ENCODE data around the gene RBFOX2.

RBFOX2 gene

GRCh38 chr22:35785181-35785923 is 243.3 kb downstream of the RBFOX2 start:
- no peaks in the 10 kb centered on the region for H3K36me3 Mint-ChIP-seq
- H3K4me1 Mint-ChIP-seq, result no peaks in the 10 kb centered on the region
- H3K27me3 Mint-ChIP-seq, result peaks cover 10% of the 10 kb centered on the region
- DNase-seq (ENCODE audit: low spot score in 2 of 2) (no peak), ATAC-seq (ENCODE audit: low read depth) (no peak)
- H3K4me3 Mint-ChIP-seq, result no peak overlapping the region
- H3K9me3 Mint-ChIP-seq, result no peaks in the 10 kb centered on the region
- H3K27ac Mint-ChIP-seq, result no peak overlapping the region

- Mint-ChIP-seq H3K27me3 (peaks cover 9% of the 10 kb centered on the region), H3K4me1 (no peaks in the 10 kb centered on the region), H3K4me3 (no peak overlapping the region), H3K27ac (no peak overlapping the region), H3K36me3 (no peaks in the 10 kb centered on the region), H3K9me3 (no peaks in the 10 kb centered on the region)
- ATAC-seq (ENCODE audit: low read depth), result no peak
- no peak for DNase-seq (ENCODE audit: low spot score in 2 of 2)
Observed at GRCh38 chr22:35784633-35785032, 244.0 kb downstream of the RBFOX2 start.

GRCh38 chr22:35783943-35784614 is 244.5 kb downstream of the RBFOX2 start:
- no peak for DNase-seq (ENCODE audit: low spot score in 2 of 2)
- H3K9me3 Mint-ChIP-seq, result no peaks in the 10 kb centered on the region
- H3K27me3 Mint-ChIP-seq, result peaks cover 8% of the 10 kb centered on the region
- no peak overlapping the region for H3K27ac Mint-ChIP-seq
- no peak for ATAC-seq (ENCODE audit: low read depth)
- no peak overlapping the region for H3K4me3 Mint-ChIP-seq
- H3K4me1 Mint-ChIP-seq, result no peaks in the 10 kb centered on the region
- no peaks in the 10 kb centered on the region for H3K36me3 Mint-ChIP-seq

GRCh38 chr22:35782504-35782903 is 246.1 kb downstream of the RBFOX2 start:
- Mint-ChIP-seq H3K27me3 (peaks cover 6% of the 10 kb centered on the region), H3K4me1 (no peaks in the 10 kb centered on the region), H3K36me3 (no peaks in the 10 kb centered on the region), H3K4me3 (no peak overlapping the region), H3K27ac (no peak overlapping the region), H3K9me3 (no peaks in the 10 kb centered on the region)
- DNase-seq (ENCODE audit: low spot score in 2 of 2), result no peak
- ATAC-seq (ENCODE audit: low read depth), result no peak

GRCh38 chr22:35781898-35782297 is 246.7 kb downstream of the RBFOX2 start:
- no peak for DNase-seq (ENCODE audit: low spot score in 2 of 2)
- no peak for ATAC-seq (ENCODE audit: low read depth)
- H3K9me3 Mint-ChIP-seq, result no peaks in the 10 kb centered on the region
- peaks cover 6% of the 10 kb centered on the region for H3K27me3 Mint-ChIP-seq
- no peak overlapping the region for H3K27ac Mint-ChIP-seq
- no peaks in the 10 kb centered on the region for H3K4me1 Mint-ChIP-seq
- no peaks in the 10 kb centered on the region for H3K36me3 Mint-ChIP-seq
- H3K4me3 Mint-ChIP-seq, result no peak overlapping the region

GRCh38 chr22:35777335-35777975 is 251.2 kb downstream of the RBFOX2 start:
- no peak overlapping the region for H3K4me3 Mint-ChIP-seq
- DNase-seq (ENCODE audit: low spot score in 2 of 2) (no peak), ATAC-seq (ENCODE audit: low read depth) (no peak)
- H3K9me3 Mint-ChIP-seq, result no peaks in the 10 kb centered on the region
- no peaks in the 10 kb centered on the region for H3K36me3 Mint-ChIP-seq
- H3K27me3 Mint-ChIP-seq, result peaks cover 5% of the 10 kb centered on the region
- no peak overlapping the region for H3K27ac Mint-ChIP-seq
- no peaks in the 10 kb centered on the region for H3K4me1 Mint-ChIP-seq

GRCh38 chr22:35775339-35775738 is 253.3 kb downstream of the RBFOX2 start:
- Mint-ChIP-seq H3K36me3 (no peaks in the 10 kb centered on the region), H3K27me3 (peaks cover 3% of the 10 kb centered on the region), H3K4me3 (no peak overlapping the region), H3K27ac (no peak overlapping the region), H3K4me1 (no peaks in the 10 kb centered on the region), H3K9me3 (no peaks in the 10 kb centered on the region)
- DNase-seq (ENCODE audit: low spot score in 2 of 2), result no peak
- ATAC-seq (ENCODE audit: low read depth), result no peak

- Mint-ChIP-seq H3K27me3 (peaks cover 12% of the 10 kb centered on the region), H3K4me3 (no peak overlapping the region), H3K27ac (no peak overlapping the region), H3K9me3 (no peaks in the 10 kb centered on the region), H3K36me3 (no peaks in the 10 kb centered on the region), H3K4me1 (no peaks in the 10 kb centered on the region)
- DNase-seq (ENCODE audit: low spot score in 2 of 2) (no peak), ATAC-seq (ENCODE audit: low read depth) (no peak)
Observed at GRCh38 chr22:35769974-35770373, 258.6 kb downstream of the RBFOX2 start.

- Mint-ChIP-seq H3K27ac (no peak overlapping the region), H3K9me3 (no peaks in the 10 kb centered on the region), H3K4me3 (no peak overlapping the region), H3K27me3 (peaks cover 12% of the 10 kb centered on the region), H3K36me3 (no peaks in the 10 kb centered on the region), H3K4me1 (no peaks in the 10 kb centered on the region)
- ATAC-seq (ENCODE audit: low read depth) (no peak), DNase-seq (ENCODE audit: low spot score in 2 of 2) (no peak)
Observed at GRCh38 chr22:35766654-35767580, 261.7 kb downstream of the RBFOX2 start.

GRCh38 chr22:35761037-35761436 is 267.6 kb downstream of the RBFOX2 start:
- H3K4me1 Mint-ChIP-seq, result no peaks in the 10 kb centered on the region
- H3K27ac Mint-ChIP-seq, result no peak overlapping the region
- ATAC-seq (ENCODE audit: low read depth), result no peak
- no peak overlapping the region for H3K4me3 Mint-ChIP-seq
- peaks cover 18% of the 10 kb centered on the region for H3K27me3 Mint-ChIP-seq
- H3K36me3 Mint-ChIP-seq, result no peaks in the 10 kb centered on the region
- no peak for DNase-seq (ENCODE audit: low spot score in 2 of 2)
- H3K9me3 Mint-ChIP-seq, result peaks cover 2% of the 10 kb centered on the region

GRCh38 chr22:35758394-35758793 is 270.2 kb downstream of the RBFOX2 start:
- H3K4me1 Mint-ChIP-seq, result no peaks in the 10 kb centered on the region
- no peak overlapping the region for H3K4me3 Mint-ChIP-seq
- no peaks in the 10 kb centered on the region for H3K36me3 Mint-ChIP-seq
- no peak overlapping the region for H3K27ac Mint-ChIP-seq
- peaks cover 24% of the 10 kb centered on the region for H3K27me3 Mint-ChIP-seq
- DNase-seq (ENCODE audit: low spot score in 2 of 2) (no peak), ATAC-seq (ENCODE audit: low read depth) (no peak)
- peaks cover 2% of the 10 kb centered on the region for H3K9me3 Mint-ChIP-seq

GRCh38 chr22:35756722-35757121 is 271.9 kb downstream of the RBFOX2 start:
- Mint-ChIP-seq H3K27me3 (peaks cover 28% of the 10 kb centered on the region), H3K9me3 (peaks cover 2% of the 10 kb centered on the region), H3K27ac (no peak overlapping the region), H3K4me3 (no peak overlapping the region), H3K36me3 (no peaks in the 10 kb centered on the region), H3K4me1 (peaks cover 7% of the 10 kb centered on the region)
- no peak for DNase-seq (ENCODE audit: low spot score in 2 of 2)
- ATAC-seq (ENCODE audit: low read depth), result no peak

GRCh38 chr22:35754761-35755160 is 273.9 kb downstream of the RBFOX2 start:
- H3K27ac Mint-ChIP-seq, result no peak overlapping the region
- no peak for ATAC-seq (ENCODE audit: low read depth)
- H3K4me1 Mint-ChIP-seq, result peaks cover 14% of the 10 kb centered on the region
- H3K27me3 Mint-ChIP-seq, result peaks cover 29% of the 10 kb centered on the region
- no peaks in the 10 kb centered on the region for H3K36me3 Mint-ChIP-seq
- no peak overlapping the region for H3K4me3 Mint-ChIP-seq
- peaks cover 3% of the 10 kb centered on the region for H3K9me3 Mint-ChIP-seq
- no peak for DNase-seq (ENCODE audit: low spot score in 2 of 2)

GRCh38 chr22:35752863-35753189 is 275.8 kb downstream of the RBFOX2 start:
- ATAC-seq (ENCODE audit: low read depth), result no peak
- Mint-ChIP-seq H3K9me3 (peaks cover 4% of the 10 kb centered on the region), H3K4me1 (peaks cover 19% of the 10 kb centered on the region), H3K27ac (no peak overlapping the region), H3K27me3 (peaks cover 25% of the 10 kb centered on the region), H3K36me3 (no peaks in the 10 kb centered on the region), H3K4me3 (no peak overlapping the region)
- DNase-seq (ENCODE audit: low spot score in 2 of 2), result no peak

Measured in memory B cell (primary cell).